HG02981 (cell line): ENCODE results near the gene PHC3.
"Not testable (repeated sequence)": the region's sequence is repeated elsewhere in the genome, so short reads cannot be mapped to it uniquely, and the experiment has no call there.

Source experiments
- ATAC-seq: cut with Tn5 transposase; IDR thresholded peaks from one replicate; pipeline ENCODE4 v1.9.1; 2021; ENCODE audit warnings: mild to moderate bottlenecking, moderate library complexity; ENCODE audit not compliant: unreplicated experiment

PHC3 gene

GRCh38 chr3:170132335-170132734 is 49.2 kb downstream of the PHC3 start:
- ATAC-seq, result no peak

- ATAC-seq, result no peak
Measured at GRCh38 chr3:170130532-170130931, 51.0 kb downstream of the PHC3 start.

GRCh38 chr3:170128977-170129431 is 52.5 kb downstream of the PHC3 start:
- peak; percentile 45 for ATAC-seq

- peak; percentile 79 for ATAC-seq
Measured at GRCh38 chr3:170128259-170128976, 53.1 kb downstream of the PHC3 start.

- no peak for ATAC-seq
Measured at GRCh38 chr3:170117134-170117533, 64.4 kb downstream of the PHC3 start.

- not testable (repeated sequence) for ATAC-seq
Measured at GRCh38 chr3:170114165-170114564, 67.4 kb downstream of the PHC3 start.

GRCh38 chr3:170111147-170111771 is 70.3 kb downstream of the PHC3 start:
- no peak for ATAC-seq

GRCh38 chr3:170109579-170110293 is 71.8 kb downstream of the PHC3 start:
- no peak for ATAC-seq

GRCh38 chr3:170108955-170109354 is 72.6 kb downstream of the PHC3 start:
- no peak for ATAC-seq

GRCh38 chr3:170107941-170108340 is 73.6 kb downstream of the PHC3 start:
- ATAC-seq, result no peak

- ATAC-seq, result no peak
Measured at GRCh38 chr3:170102431-170102830, 79.1 kb downstream of the PHC3 start.

- ATAC-seq, result no peak
Measured at GRCh38 chr3:170100944-170101343, 80.6 kb downstream of the PHC3 start.

GRCh38 chr3:170098753-170099152 is 82.8 kb downstream of the PHC3 start:
- no peak for ATAC-seq

- no peak for ATAC-seq
Measured at GRCh38 chr3:170096342-170096741, 85.2 kb downstream of the PHC3 start.

- ATAC-seq, result no peak
Measured at GRCh38 chr3:170095771-170096170, 85.8 kb downstream of the PHC3 start.

- no peak for ATAC-seq
Measured at GRCh38 chr3:170092907-170093306, 88.6 kb downstream of the PHC3 start.

- ATAC-seq, result no peak
Measured at GRCh38 chr3:170090601-170090981, 90.9 kb downstream of the PHC3 start.

GRCh38 chr3:170089862-170090600 is 91.5 kb downstream of the PHC3 start:
- ATAC-seq, result no peak

- ATAC-seq, result no peak
Measured at GRCh38 chr3:170085396-170085795, 96.1 kb downstream of the PHC3 start.

- ATAC-seq, result no peak
Measured at GRCh38 chr3:170083343-170083742, 98.2 kb downstream of the PHC3 start.

GRCh38 chr3:170081079-170081741 is 100.3 kb downstream of the PHC3 start:
- no peak for ATAC-seq
